HUES48 (cell line): ENCODE data around the gene MCAM.
A peak's percentile ranks its signal among the peaks of the same experiment; 100 is the strongest.

Experiments used
- H3K27ac ChIP-seq: one replicate; pipeline ENCODE4 v1.7.0; 2013; ENCODE audit warnings: low read depth, low read length, inconsistent platforms
- H3K27me3 ChIP-seq: 2 replicates; pipeline ENCODE4 v1.6.1; 2013; ENCODE audit warnings: mild to moderate bottlenecking, low read length; ENCODE audit not compliant: control insufficient read depth, insufficient read depth
- H3K36me3 ChIP-seq: 2 replicates; pipeline ENCODE4 v1.6.1; 2013; ENCODE audit warnings: low read length; ENCODE audit not compliant: control insufficient read depth, insufficient read depth
- H3K4me1 ChIP-seq: 2 replicates; pipeline ENCODE4 v1.6.1; 2013; ENCODE audit warnings: mild to moderate bottlenecking, low read length; ENCODE audit not compliant: control insufficient read depth, insufficient read depth
- H3K4me3 ChIP-seq: 2 replicates; pipeline ENCODE4 v1.5.1; 2013; ENCODE audit warnings: mild to moderate bottlenecking, low read depth, low read length
- H3K9ac ChIP-seq: 2 replicates; pipeline ENCODE4 v1.6.1; 2013; ENCODE audit warnings: mild to moderate bottlenecking, low read depth, low read length, moderate library complexity
- H3K9me3 ChIP-seq: 2 replicates; pipeline ENCODE4 v1.6.1; 2013; ENCODE audit warnings: low read length; ENCODE audit not compliant: control insufficient read depth, insufficient read depth

Gene MCAM

DNA sequence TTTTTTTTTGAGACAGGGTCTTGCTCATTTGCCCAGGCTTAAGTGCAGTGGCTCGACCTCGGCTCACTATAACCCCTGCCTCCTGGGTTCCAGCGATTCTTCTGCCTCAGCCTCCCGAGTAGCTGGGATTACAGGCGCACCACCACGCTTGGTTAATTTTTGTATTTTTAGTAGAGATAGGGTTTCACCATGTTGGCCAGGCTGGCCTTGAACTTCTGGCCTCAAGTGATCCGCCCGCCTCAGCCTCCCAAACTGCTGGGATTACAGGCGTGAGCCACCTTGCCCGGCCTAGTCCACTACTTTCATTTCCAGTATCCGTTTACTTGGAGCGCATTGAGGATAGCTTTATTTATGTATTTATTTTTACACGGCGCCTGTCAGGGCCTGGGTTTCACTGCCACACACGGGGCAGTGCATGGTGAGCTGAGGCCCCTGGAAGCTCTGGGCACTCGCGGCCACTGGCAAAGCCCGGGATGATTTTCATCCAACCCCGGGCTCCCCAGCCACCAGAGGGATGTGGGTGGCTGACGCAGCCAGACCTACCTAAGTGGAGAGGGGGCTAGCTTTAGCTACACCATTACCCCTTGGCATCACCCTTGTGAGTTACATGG is 6.1 kb upstream of the MCAM start:
- no peaks in the 10 kb centered on the region for H3K36me3 ChIP-seq
- no peak overlapping the region for H3K4me3 ChIP-seq
- H3K4me1 ChIP-seq, result peaks cover 27% of the 10 kb centered on the region
- H3K27ac ChIP-seq, result no peak overlapping the region
- H3K27me3 ChIP-seq, result peaks cover 6% of the 10 kb centered on the region; the same call in 1 of the 2 replicates
- no peaks in the 10 kb centered on the region for H3K9me3 ChIP-seq
- no peak overlapping the region for H3K9ac ChIP-seq

GRCh38 chr11:119322360-119322739 is 5.4 kb upstream of the MCAM start:
- H3K27me3 ChIP-seq, result peaks cover 13% of the 10 kb centered on the region
- no peaks in the 10 kb centered on the region for H3K9me3 ChIP-seq
- H3K4me3 ChIP-seq, result no peak overlapping the region
- no peaks in the 10 kb centered on the region for H3K36me3 ChIP-seq
- H3K4me1 ChIP-seq, result peaks cover 34% of the 10 kb centered on the region
- H3K27ac ChIP-seq, result no peak overlapping the region
- H3K9ac ChIP-seq, result no peak overlapping the region

- H3K9ac ChIP-seq, result peak overlapping the region; percentile 18; the same call in 1 of the 2 replicates
- H3K27me3 ChIP-seq, result peaks cover 25% of the 10 kb centered on the region
- H3K4me3 ChIP-seq, result peak overlapping the region; percentile 56
- no peaks in the 10 kb centered on the region for H3K9me3 ChIP-seq
- no peaks in the 10 kb centered on the region for H3K36me3 ChIP-seq
- H3K4me1 ChIP-seq, result peaks cover 38% of the 10 kb centered on the region
- peak overlapping the region; percentile 78 for H3K27ac ChIP-seq
Measured at GRCh38 chr11:119320776-119321524, 4.0 kb upstream of the MCAM start.

- peaks cover 45% of the 10 kb centered on the region for H3K4me1 ChIP-seq
- peak overlapping the region; percentile 78 for H3K27ac ChIP-seq
- H3K36me3 ChIP-seq, result no peaks in the 10 kb centered on the region
- H3K9ac ChIP-seq, result no peak overlapping the region
- H3K9me3 ChIP-seq, result no peaks in the 10 kb centered on the region
- H3K27me3 ChIP-seq, result peaks cover 31% of the 10 kb centered on the region
- H3K4me3 ChIP-seq, result peak overlapping the region; percentile 56
Measured at GRCh38 chr11:119320240-119320775, 3.4 kb upstream of the MCAM start.

DNA sequence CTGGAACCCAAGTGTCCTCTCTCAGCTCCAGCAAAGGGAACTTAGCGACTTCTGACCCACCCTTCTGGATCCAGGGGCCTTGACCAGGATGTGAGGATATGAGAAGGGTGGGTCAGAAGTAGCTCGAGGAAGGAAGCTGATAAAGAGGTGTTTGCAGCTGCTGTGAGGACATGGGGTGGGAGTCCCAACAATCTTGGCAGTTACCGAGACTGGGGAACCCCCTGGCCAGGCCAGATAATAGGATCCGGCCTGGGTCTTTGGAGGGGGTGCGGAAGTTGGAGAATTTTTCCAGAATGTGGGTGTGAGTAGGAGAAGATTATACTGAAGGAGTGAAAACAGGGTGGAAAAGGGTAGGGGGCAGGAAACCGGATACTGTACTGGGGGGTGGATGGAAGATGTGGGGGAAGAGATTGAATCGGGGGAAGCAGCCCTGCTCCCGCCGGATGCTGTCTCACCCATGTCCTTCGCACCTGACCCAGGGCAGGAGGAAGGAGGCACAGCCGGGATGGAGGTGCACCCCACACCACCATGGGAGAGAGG is 2.8 kb upstream of the MCAM start:
- Histone ChIP-seq H3K9ac (no peak overlapping the region), H3K9me3 (no peaks in the 10 kb centered on the region), H3K4me3 (no peak overlapping the region), H3K27ac (no peak overlapping the region), H3K36me3 (no peaks in the 10 kb centered on the region), H3K4me1 (peaks cover 50% of the 10 kb centered on the region), H3K27me3 (peaks cover 36% of the 10 kb centered on the region)

GRCh38 chr11:119319136-119319699 is 2.3 kb upstream of the MCAM start:
- H3K9me3 ChIP-seq, result no peaks in the 10 kb centered on the region
- H3K9ac ChIP-seq, result no peak overlapping the region
- H3K27me3 ChIP-seq, result peaks cover 40% of the 10 kb centered on the region
- no peak overlapping the region for H3K4me3 ChIP-seq
- peak overlapping the region; percentile 66 for H3K27ac ChIP-seq
- H3K4me1 ChIP-seq, result peaks cover 53% of the 10 kb centered on the region
- no peaks in the 10 kb centered on the region for H3K36me3 ChIP-seq

GRCh38 chr11:119318240-119319135 is 1.6 kb upstream of the MCAM start:
- Histone ChIP-seq H3K27ac (peak overlapping the region; percentile 66), H3K27me3 (peaks cover 40% of the 10 kb centered on the region), H3K36me3 (peaks cover 2% of the 10 kb centered on the region; the same call in 1 of the 2 replicates), H3K9ac (no peak overlapping the region), H3K4me1 (peaks cover 50% of the 10 kb centered on the region), H3K9me3 (no peaks in the 10 kb centered on the region), H3K4me3 (0 out of 2 replicates have a peak overlapping the region, but pooled peaks have one; percentile 24)

- Histone ChIP-seq H3K4me3 (peak overlapping the region; percentile 54), H3K9me3 (no peaks in the 10 kb centered on the region), H3K36me3 (peaks cover 7% of the 10 kb centered on the region; the same call in 1 of the 2 replicates), H3K27me3 (peaks cover 40% of the 10 kb centered on the region), H3K27ac (no peak overlapping the region), H3K4me1 (peaks cover 50% of the 10 kb centered on the region), H3K9ac (no peak overlapping the region)
Measured at GRCh38 chr11:119317592-119318239, 786 bp upstream of the MCAM start.

DNA sequence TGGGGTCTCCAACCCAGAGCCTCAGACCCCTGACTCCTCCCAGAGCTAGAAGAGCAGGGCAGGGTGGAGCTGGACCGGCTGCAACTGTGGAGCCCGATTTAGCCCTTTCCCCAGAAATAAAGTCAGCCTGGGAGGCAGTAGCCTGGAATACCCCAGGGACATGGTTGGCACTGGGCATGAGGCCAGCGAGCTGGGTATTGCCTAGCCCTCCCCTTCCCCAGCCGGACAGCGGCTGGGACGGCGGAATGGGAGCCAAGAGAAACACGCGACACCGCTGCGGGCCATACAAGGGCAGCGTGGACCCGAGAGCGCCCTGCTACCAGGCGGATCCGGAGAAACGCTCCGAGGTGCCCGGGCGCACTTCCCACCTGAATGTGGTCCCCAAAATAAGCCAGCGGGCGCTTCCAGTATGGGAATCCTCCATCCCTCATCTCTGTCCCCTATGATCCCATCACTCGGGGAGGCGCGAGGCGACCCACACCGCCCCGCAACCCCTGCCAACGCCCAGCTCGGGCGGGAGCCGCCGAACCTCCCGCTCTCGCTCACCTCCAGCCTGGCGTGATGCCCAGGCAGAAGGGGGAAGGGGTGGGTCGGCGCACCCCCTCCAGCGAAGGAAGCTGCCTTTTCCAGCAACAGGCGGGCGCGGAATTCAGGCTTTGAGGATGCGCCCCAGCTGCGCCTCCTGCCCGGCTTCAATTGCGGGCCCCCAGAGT is 758 bp downstream of the MCAM start:
- peak overlapping the region; percentile 75 for H3K4me3 ChIP-seq
- peaks cover 50% of the 10 kb centered on the region for H3K4me1 ChIP-seq
- H3K36me3 ChIP-seq, result peaks cover 20% of the 10 kb centered on the region; the same call in 1 of the 2 replicates
- 0 out of 2 replicates have a peak overlapping the region, but pooled peaks have one; percentile 31 for H3K9ac ChIP-seq
- H3K9me3 ChIP-seq, result no peaks in the 10 kb centered on the region
- no peak overlapping the region for H3K27ac ChIP-seq
- H3K27me3 ChIP-seq, result peaks cover 40% of the 10 kb centered on the region
